GM04504 (cell line): ENCODE data around the gene VWA8.
A peak's percentile ranks its signal among the peaks of the same experiment; 100 is the strongest.

Experiments
- DNase-seq: peaks from one replicate; pipeline ENCODE4 v3.0.0-alpha.2; 2012; ENCODE audit warnings: low read depth

VWA8 gene

GRCh38 chr13:41613984-41614661, 346.8 kb downstream of the VWA8 start:
- DNase-seq: peak; percentile 69

GRCh38 chr13:41613471-41613870, 347.4 kb downstream of the VWA8 start:
- no peak for DNase-seq

- no peak for DNase-seq
These were observed 349.5 kb downstream of the VWA8 start for GRCh38 chr13:41611385-41611784.

- peak; percentile 76 for DNase-seq
These were observed 350.5 kb downstream of the VWA8 start for GRCh38 chr13:41610404-41610803.

- no peak for DNase-seq
These were observed 351.1 kb downstream of the VWA8 start for GRCh38 chr13:41609828-41610227.

GRCh38 chr13:41608839-41609177, 352.1 kb downstream of the VWA8 start:
- no peak for DNase-seq

- DNase-seq: no peak
These were observed 352.6 kb downstream of the VWA8 start for GRCh38 chr13:41608111-41608838.

- no peak for DNase-seq
These were observed 354.3 kb downstream of the VWA8 start for GRCh38 chr13:41606646-41607045.

GRCh38 chr13:41605319-41606285, 355.3 kb downstream of the VWA8 start:
- no peak for DNase-seq

GRCh38 chr13:41603917-41604316, 357.0 kb downstream of the VWA8 start:
- DNase-seq: no peak

GRCh38 chr13:41601718-41602445, 359.0 kb downstream of the VWA8 start:
- DNase-seq: peak; percentile 68

- DNase-seq: no peak
These were observed 361.3 kb downstream of the VWA8 start for GRCh38 chr13:41599619-41600018.

GRCh38 chr13:41597348-41598041, 363.4 kb downstream of the VWA8 start:
- DNase-seq: no peak

GRCh38 chr13:41596190-41596589, 364.7 kb downstream of the VWA8 start:
- DNase-seq: no peak

GRCh38 chr13:41595298-41595697, 365.6 kb downstream of the VWA8 start:
- no peak for DNase-seq

GRCh38 chr13:41590643-41591042, 370.3 kb downstream of the VWA8 start:
- no peak for DNase-seq

GRCh38 chr13:41590122-41590521, 370.8 kb downstream of the VWA8 start:
- no peak for DNase-seq

- DNase-seq: no peak
These were observed 371.5 kb downstream of the VWA8 start for GRCh38 chr13:41589434-41589833.

- peak; percentile 79 for DNase-seq
These were observed 372.0 kb downstream of the VWA8 start for GRCh38 chr13:41588899-41589298.

- no peak for DNase-seq
These were observed 372.5 kb downstream of the VWA8 start for GRCh38 chr13:41588448-41588847.

- DNase-seq: no peak
These were observed 373.4 kb downstream of the VWA8 start for GRCh38 chr13:41587490-41587889.
